Hepatocyte (in vitro differentiated cells): ENCODE measurements around the gene KIAA1549. TPM values are rescaled to one million over a fixed set of nuclear protein-coding genes. Genes with fewer than 3 reads are reported as not detected.
A peak's percentile ranks its signal among the peaks of the same experiment; 100 is the strongest.

Experiments
- DNase-seq: peaks from one replicate; pipeline ENCODE4 v3.0.0-alpha.2; 2016; ENCODE audit warnings: low spot score
- H2AFZ ChIP-seq: fragments of 200-600 bp; sonication (generic); 2 replicates; pipeline ENCODE4 v1.6.0; 2016; ENCODE audit warnings: antibody characterized with exemption, mild to moderate bottlenecking
- H3K27ac ChIP-seq: fragments of 200-600 bp; sonication (generic); 2 replicates; pipeline ENCODE4 v1.5.1; 2016; ENCODE audit warnings: mild to moderate bottlenecking
- H3K27me3 ChIP-seq: fragments of 200-600 bp; sonication (generic); 2 replicates; pipeline ENCODE4 v1.6.1; 2016
- H3K36me3 ChIP-seq: fragments of 200-600 bp; sonication (generic); replicated peaks from 2 replicates; pipeline ENCODE4 v1.5.1; 2016; ENCODE audit warnings: low read depth; ENCODE audit not compliant: insufficient read depth
- H3K4me1 ChIP-seq: fragments of 200-600 bp; sonication (generic); 2 replicates; pipeline ENCODE4 v1.5.1; 2016; ENCODE audit warnings: mild to moderate bottlenecking, moderate library complexity; ENCODE audit not compliant: insufficient read depth
- H3K4me2 ChIP-seq: fragments of 200-600 bp; sonication (generic); 2 replicates; pipeline ENCODE4 v1.6.0; 2016
- H3K4me3 ChIP-seq: fragments of 200-600 bp; sonication (generic); 2 replicates; pipeline ENCODE4 v1.5.1; 2016; ENCODE audit warnings: mild to moderate bottlenecking
- H3K79me2 ChIP-seq: fragments of 200-600 bp; sonication (generic); 2 replicates; pipeline ENCODE4 v1.6.0; 2017; ENCODE audit warnings: mild to moderate bottlenecking
- H3K9me2 ChIP-seq: fragments of 200-600 bp; sonication (generic); replicated peaks from 2 replicates; pipeline ENCODE4 v1.6.0; 2017; ENCODE audit warnings: mild to moderate bottlenecking; ENCODE audit not compliant: insufficient read depth
- H3K9me3 ChIP-seq: fragments of 200-600 bp; sonication (generic); 2 replicates; pipeline ENCODE4 v1.5.1; 2016; ENCODE audit warnings: low read depth, mild to moderate bottlenecking
- H4K20me1 ChIP-seq: fragments of 200-600 bp; sonication (generic); 2 replicates; pipeline ENCODE4 v1.6.0; 2016; ENCODE audit warnings: mild to moderate bottlenecking; ENCODE audit not compliant: insufficient read depth, poor library complexity, severe bottlenecking
- CTCF ChIP-seq: fragments of 200-600 bp; sonication (generic); IDR thresholded peaks from 2 replicates; pipeline ENCODE4 v1.5.1; 2016; ENCODE audit warnings: antibody characterized with exemption, mild to moderate bottlenecking; ENCODE audit not compliant: poor library complexity
- EZH2 ChIP-seq: fragments of 200-600 bp; sonication (generic); IDR thresholded peaks from 2 replicates; pipeline ENCODE4 v1.6.1; 2016; ENCODE audit warnings: antibody characterized with exemption, mild to moderate bottlenecking, borderline replicate concordance
- EZH2phosphoT487 ChIP-seq: fragments of 200-600 bp; sonication (generic); IDR thresholded peaks from one replicate; pipeline ENCODE4 v1.6.1; 2018; ENCODE audit warnings: antibody characterized with exemption, mild to moderate bottlenecking, low read depth, moderate library complexity; ENCODE audit not compliant: unreplicated experiment, severe bottlenecking
- WGBS: methylation state at CpG from one replicate; pipeline ENCODE4 v1.1.6; 2016; ENCODE audit warnings: low lambda C conversion rate; ENCODE audit errors: missing lambda C conversion rate; 5-methylcytosine and 5-hydroxymethylcytosine counted together
- polyA plus RNA-seq: library from polyadenylated mRNA; unstranded; fragments of >200 nt; fragmentation: Nextera tagmentation; extraction: Ambion mirVana; gene quantifications from 2 replicates; pipeline ENCODE4 v1.2.1, GENCODE V29; 2016
- total RNA-seq: library from RNA; depleted of rRNA; stranded (reverse); fragments of >200 nt; gene quantifications from 2 replicates; pipeline ENCODE4 v1.2.3, GENCODE V29; 2014

Gene KIAA1549
- total and polyA plus RNA-seq, 2 experiments from 2014 or later: 3.4 to 7.3 TPM

GRCh38 chr7:138926241-138926612 lies 55.0 kb downstream of the KIAA1549 start:
- no peak for TF ChIP-seq CTCF
- TF ChIP-seq EZH2phosphoT487: no peak
- TF ChIP-seq EZH2: no peak
- H3K4me3 ChIP-seq: no peak overlapping the region
- no peak for DNase-seq
- no peaks in the 10 kb centered on the region for H3K79me2 ChIP-seq
- no peaks in the 10 kb centered on the region for H3K9me3 ChIP-seq
- no peak overlapping the region for H2AFZ ChIP-seq
- H3K27ac ChIP-seq: peak overlapping the region; percentile 3
- no peaks in the 10 kb centered on the region for H3K36me3 ChIP-seq
- no peaks in the 10 kb centered on the region for H4K20me1 ChIP-seq
- no peak overlapping the region for H3K4me2 ChIP-seq
- H3K9me2 ChIP-seq: no peaks in the 10 kb centered on the region
- no peaks in the 10 kb centered on the region for H3K27me3 ChIP-seq
- 85% methylated on average over 8 of the region's 8 CpGs for WGBS
- H3K4me1 ChIP-seq: no peaks in the 10 kb centered on the region

- Histone ChIP-seq H3K4me3 (no peak overlapping the region), H3K4me2 (no peak overlapping the region), H4K20me1 (no peaks in the 10 kb centered on the region), H3K36me3 (no peaks in the 10 kb centered on the region), H3K79me2 (no peaks in the 10 kb centered on the region), H3K4me1 (no peaks in the 10 kb centered on the region), H3K9me3 (no peaks in the 10 kb centered on the region), H3K27me3 (no peaks in the 10 kb centered on the region), H3K9me2 (no peaks in the 10 kb centered on the region), H2AFZ (no peak overlapping the region), H3K27ac (no peak overlapping the region)
- WGBS: 89% methylated on average over 17 of the region's 17 CpGs
- no peak for TF ChIP-seq EZH2phosphoT487
- no peak for TF ChIP-seq CTCF
- no peak for TF ChIP-seq EZH2
- DNase-seq: no peak
These were observed 56.5 kb downstream of the KIAA1549 start for GRCh38 chr7:138924501-138925225.

GRCh38 chr7:138921277-138921676 lies 59.9 kb downstream of the KIAA1549 start:
- no peaks in the 10 kb centered on the region for H3K27me3 ChIP-seq
- no peak for TF ChIP-seq CTCF
- TF ChIP-seq EZH2phosphoT487: no peak
- TF ChIP-seq EZH2: no peak
- no peak overlapping the region for H2AFZ ChIP-seq
- H3K4me2 ChIP-seq: no peak overlapping the region
- H3K9me2 ChIP-seq: no peaks in the 10 kb centered on the region
- H3K4me1 ChIP-seq: no peaks in the 10 kb centered on the region
- H3K36me3 ChIP-seq: no peaks in the 10 kb centered on the region
- H3K27ac ChIP-seq: no peak overlapping the region
- no peaks in the 10 kb centered on the region for H4K20me1 ChIP-seq
- H3K4me3 ChIP-seq: no peak overlapping the region
- H3K9me3 ChIP-seq: no peaks in the 10 kb centered on the region
- 95% methylated on average over 11 of the region's 11 CpGs for WGBS
- H3K79me2 ChIP-seq: no peaks in the 10 kb centered on the region
- DNase-seq: no peak
